Muscle layer of duodenum (tissue), 2 donors: Measurements from ENCODE around the gene RNF157.
"Not testable (repeated sequence)": the region's sequence is repeated elsewhere in the genome, so short reads cannot be mapped to it uniquely, and the experiment has no call there.

Experiments
- H3K27ac ChIP-seq: one replicate; pipeline ENCODE4 v1.7.0; 2013; ENCODE audit warnings: mild to moderate bottlenecking, low read length
- H3K27me3 ChIP-seq: one replicate; pipeline ENCODE4 v1.7.0; 2013; ENCODE audit warnings: low read depth, mild to moderate bottlenecking, control low read depth, low read length
- H3K36me3 ChIP-seq, 2 donors: one replicate each; pipeline ENCODE4 v1.7.0; 2013; ENCODE audit warnings: low read length in 2 of 2, control low read depth in 1 of 2, mild to moderate bottlenecking in 1 of 2; ENCODE audit not compliant: insufficient read depth in 2 of 2, control insufficient read depth in 1 of 2
- H3K4me1 ChIP-seq, 2 donors: one replicate each; pipeline ENCODE4 v1.7.0; 2013; ENCODE audit warnings: low read length in 2 of 2, mild to moderate bottlenecking in 2 of 2, control low read depth in 1 of 2, moderate library complexity in 1 of 2; ENCODE audit not compliant: insufficient read depth in 2 of 2, control insufficient read depth in 1 of 2
- H3K4me3 ChIP-seq, 2 donors: one replicate each; pipeline ENCODE4 v1.7.0; 2013; ENCODE audit warnings: low read length in 2 of 2, low read depth in 1 of 2, mild to moderate bottlenecking in 1 of 2
- H3K9me3 ChIP-seq, 2 donors: one replicate each; pipeline ENCODE4 v1.7.0; 2013; ENCODE audit warnings: low read length in 2 of 2, control low read depth in 1 of 2, mild to moderate bottlenecking in 1 of 2; ENCODE audit not compliant: control insufficient read depth in 1 of 2
- donor health status: healthy.

Gene RNF157

GRCh38 chr17:76193591-76193990, 46.7 kb downstream of the RNF157 start:
- Histone ChIP-seq H3K27ac (no peak overlapping the region), H3K4me3 (no peak overlapping the region), H3K27me3 (no peaks in the 10 kb centered on the region), H3K36me3 (no peaks in the 10 kb centered on the region), H3K4me1 (peaks cover 0 to 6% of the 10 kb centered on the region in 2 donors), H3K9me3 (no peaks in the 10 kb centered on the region)

GRCh38 chr17:76191896-76192295, 48.4 kb downstream of the RNF157 start:
- no peak overlapping the region for H3K27ac ChIP-seq
- no peak overlapping the region for H3K4me3 ChIP-seq
- H3K9me3 ChIP-seq, result no peaks in the 10 kb centered on the region
- H3K36me3 ChIP-seq, result no peaks in the 10 kb centered on the region
- H3K27me3 ChIP-seq, result no peaks in the 10 kb centered on the region
- peaks cover 0 to 4% of the 10 kb centered on the region in 2 donors for H3K4me1 ChIP-seq

GRCh38 chr17:76189741-76190140, 50.6 kb downstream of the RNF157 start:
- no peak overlapping the region for H3K4me3 ChIP-seq
- H3K27me3 ChIP-seq, result no peaks in the 10 kb centered on the region
- H3K36me3 ChIP-seq, result no peaks in the 10 kb centered on the region
- H3K27ac ChIP-seq, result no peak overlapping the region
- H3K9me3 ChIP-seq, result no peaks in the 10 kb centered on the region
- no peaks in the 10 kb centered on the region for H3K4me1 ChIP-seq

GRCh38 chr17:76189247-76189646, 51.0 kb downstream of the RNF157 start:
- no peaks in the 10 kb centered on the region for H3K9me3 ChIP-seq
- H3K27ac ChIP-seq, result no peak overlapping the region
- no peaks in the 10 kb centered on the region for H3K27me3 ChIP-seq
- H3K36me3 ChIP-seq, result no peaks in the 10 kb centered on the region
- no peak overlapping the region for H3K4me3 ChIP-seq
- no peaks in the 10 kb centered on the region for H3K4me1 ChIP-seq

GRCh38 chr17:76188213-76189016, 51.9 kb downstream of the RNF157 start:
- Histone ChIP-seq H3K36me3 (no peaks in the 10 kb centered on the region), H3K9me3 (no peaks in the 10 kb centered on the region), H3K27ac (no peak overlapping the region), H3K27me3 (no peaks in the 10 kb centered on the region), H3K4me3 (no peak overlapping the region), H3K4me1 (no peaks in the 10 kb centered on the region)

GRCh38 chr17:76186774-76187173, 53.5 kb downstream of the RNF157 start:
- not testable (repeated sequence) for H3K4me1 ChIP-seq, H3K36me3 ChIP-seq, H3K9me3 ChIP-seq, H3K27ac ChIP-seq, H3K27me3 ChIP-seq, H3K4me3 ChIP-seq

- Histone ChIP-seq H3K4me1 (no peaks in the 10 kb centered on the region), H3K36me3 (no peaks in the 10 kb centered on the region), H3K4me3 (no peak overlapping the region), H3K9me3 (no peaks in the 10 kb centered on the region), H3K27ac (no peak overlapping the region), H3K27me3 (no peaks in the 10 kb centered on the region)
These were observed 56.0 kb downstream of the RNF157 start for GRCh38 chr17:76184290-76184689.

GRCh38 chr17:76182016-76182764, 58.1 kb downstream of the RNF157 start:
- peak overlapping the region in 1 of 2 donors; percentile 9 for H3K4me3 ChIP-seq
- no peaks in the 10 kb centered on the region for H3K9me3 ChIP-seq
- no peaks in the 10 kb centered on the region for H3K27me3 ChIP-seq
- H3K36me3 ChIP-seq, result no peaks in the 10 kb centered on the region
- H3K4me1 ChIP-seq, result no peaks in the 10 kb centered on the region
- no peak overlapping the region for H3K27ac ChIP-seq

GRCh38 chr17:76179496-76180467, 60.5 kb downstream of the RNF157 start:
- Histone ChIP-seq H3K4me1 (no peaks in the 10 kb centered on the region), H3K27me3 (no peaks in the 10 kb centered on the region), H3K27ac (peak overlapping the region; percentile 20), H3K9me3 (no peaks in the 10 kb centered on the region), H3K36me3 (no peaks in the 10 kb centered on the region), H3K4me3 (no peak overlapping the region)

- Histone ChIP-seq H3K4me3 (no peak overlapping the region), H3K9me3 (no peaks in the 10 kb centered on the region), H3K27me3 (no peaks in the 10 kb centered on the region), H3K4me1 (no peaks in the 10 kb centered on the region), H3K27ac (no peak overlapping the region), H3K36me3 (no peaks in the 10 kb centered on the region)
These were observed 62.2 kb downstream of the RNF157 start for GRCh38 chr17:76178124-76178523.
